ENCODE results near the gene SMARCA4.
"Not testable (repeated sequence)": the region's sequence is repeated elsewhere in the genome, so short reads cannot be mapped to it uniquely, and the experiment has no call there.

- TF ChIP-seq, protein P1, sequence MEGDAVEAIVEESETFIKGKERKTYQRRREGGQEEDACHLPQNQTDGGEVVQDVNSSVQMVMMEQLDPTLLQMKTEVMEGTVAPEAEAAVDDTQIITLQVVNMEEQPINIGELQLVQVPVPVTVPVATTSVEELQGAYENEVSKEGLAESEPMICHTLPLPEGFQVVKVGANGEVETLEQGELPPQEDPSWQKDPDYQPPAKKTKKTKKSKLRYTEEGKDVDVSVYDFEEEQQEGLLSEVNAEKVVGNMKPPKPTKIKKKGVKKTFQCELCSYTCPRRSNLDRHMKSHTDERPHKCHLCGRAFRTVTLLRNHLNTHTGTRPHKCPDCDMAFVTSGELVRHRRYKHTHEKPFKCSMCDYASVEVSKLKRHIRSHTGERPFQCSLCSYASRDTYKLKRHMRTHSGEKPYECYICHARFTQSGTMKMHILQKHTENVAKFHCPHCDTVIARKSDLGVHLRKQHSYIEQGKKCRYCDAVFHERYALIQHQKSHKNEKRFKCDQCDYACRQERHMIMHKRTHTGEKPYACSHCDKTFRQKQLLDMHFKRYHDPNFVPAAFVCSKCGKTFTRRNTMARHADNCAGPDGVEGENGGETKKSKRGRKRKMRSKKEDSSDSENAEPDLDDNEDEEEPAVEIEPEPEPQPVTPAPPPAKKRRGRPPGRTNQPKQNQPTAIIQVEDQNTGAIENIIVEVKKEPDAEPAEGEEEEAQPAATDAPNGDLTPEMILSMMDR (conservative IDR thresholded peaks at IDR 0.05; ENCODE audit: low read length), result not testable (repeated sequence)
- not testable (repeated sequence) for TF ChIP-seq EZH2phosphoT487 (IDR thresholded peaks at IDR 0.05; ENCODE audit: borderline replicate concordance, low read depth, low read length)
These were observed 142.8 kb downstream of the SMARCA4 start for GRCh38 chr19:11103667-11104066.
